NAMALWA (cell line): Measurements from ENCODE around the gene ASTN2.

Source experiments
- DNase-seq: peaks from one replicate; pipeline ENCODE4 v3.0.0-alpha.2; 2015; ENCODE audit warnings: low spot score

The ASTN2 gene

DNA sequence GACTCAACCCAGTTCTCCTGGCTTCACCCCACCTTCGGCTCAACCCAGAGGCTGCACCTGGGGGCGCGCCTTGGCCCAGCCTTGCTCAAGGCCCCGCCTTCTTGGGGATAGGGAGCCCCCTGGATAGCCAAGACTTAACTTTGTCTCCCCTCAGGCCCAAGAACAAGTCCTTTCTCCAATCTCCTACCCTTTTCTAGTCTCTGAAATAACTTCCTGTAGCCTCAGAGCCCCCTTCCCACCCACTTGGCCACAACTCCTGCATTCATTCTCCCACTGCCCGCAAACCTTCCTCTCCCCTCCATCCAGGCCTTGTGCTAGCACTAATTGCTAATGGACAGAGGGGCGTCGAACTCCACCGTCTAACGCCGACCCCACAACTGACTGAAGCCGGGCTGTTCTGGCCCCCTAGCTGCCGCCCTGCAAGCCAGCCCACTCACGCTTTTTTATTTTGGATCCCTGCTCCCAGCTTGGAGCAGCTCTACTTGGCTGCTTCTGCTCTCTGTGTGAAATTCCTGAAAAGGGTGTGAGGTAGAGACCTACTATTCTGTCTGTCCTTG is 579 bp upstream of the ASTN2 start:
- DNase-seq, result no peak

DNA sequence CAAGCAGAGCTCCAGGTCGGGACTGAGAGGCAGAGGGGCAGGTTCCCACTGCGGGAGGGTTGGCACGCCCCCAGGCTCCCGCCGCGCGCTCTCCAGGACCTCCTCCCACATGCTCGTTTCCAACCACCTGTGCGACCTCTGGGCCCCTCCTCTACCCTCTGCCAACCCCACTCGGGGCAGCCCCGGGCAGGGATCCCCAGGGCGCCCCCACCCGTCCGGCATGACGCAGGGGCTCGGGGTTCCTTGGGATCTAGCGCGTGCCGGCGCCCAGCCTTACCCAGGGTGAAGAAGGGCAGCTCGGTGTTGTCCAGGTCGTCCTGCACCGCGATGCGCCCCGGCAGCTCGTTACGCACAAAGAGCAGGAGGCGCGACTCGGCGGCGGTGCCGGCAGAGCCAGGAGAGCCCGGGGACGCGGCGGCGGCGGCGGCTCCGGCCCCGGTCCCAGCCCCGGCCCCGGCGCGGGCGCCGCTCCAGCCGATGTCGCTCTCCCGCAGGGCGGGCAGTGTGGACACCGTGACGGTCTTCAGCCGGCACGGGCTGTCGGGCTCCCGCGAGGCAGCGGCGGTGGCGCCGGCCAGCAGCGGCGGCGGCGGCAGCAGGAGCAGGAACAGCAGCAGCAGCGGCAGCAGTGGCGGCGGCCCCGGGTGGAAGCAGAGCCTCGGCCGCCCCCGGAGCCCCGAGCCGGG is 494 bp downstream of the ASTN2 start:
- no peak for DNase-seq

DNA sequence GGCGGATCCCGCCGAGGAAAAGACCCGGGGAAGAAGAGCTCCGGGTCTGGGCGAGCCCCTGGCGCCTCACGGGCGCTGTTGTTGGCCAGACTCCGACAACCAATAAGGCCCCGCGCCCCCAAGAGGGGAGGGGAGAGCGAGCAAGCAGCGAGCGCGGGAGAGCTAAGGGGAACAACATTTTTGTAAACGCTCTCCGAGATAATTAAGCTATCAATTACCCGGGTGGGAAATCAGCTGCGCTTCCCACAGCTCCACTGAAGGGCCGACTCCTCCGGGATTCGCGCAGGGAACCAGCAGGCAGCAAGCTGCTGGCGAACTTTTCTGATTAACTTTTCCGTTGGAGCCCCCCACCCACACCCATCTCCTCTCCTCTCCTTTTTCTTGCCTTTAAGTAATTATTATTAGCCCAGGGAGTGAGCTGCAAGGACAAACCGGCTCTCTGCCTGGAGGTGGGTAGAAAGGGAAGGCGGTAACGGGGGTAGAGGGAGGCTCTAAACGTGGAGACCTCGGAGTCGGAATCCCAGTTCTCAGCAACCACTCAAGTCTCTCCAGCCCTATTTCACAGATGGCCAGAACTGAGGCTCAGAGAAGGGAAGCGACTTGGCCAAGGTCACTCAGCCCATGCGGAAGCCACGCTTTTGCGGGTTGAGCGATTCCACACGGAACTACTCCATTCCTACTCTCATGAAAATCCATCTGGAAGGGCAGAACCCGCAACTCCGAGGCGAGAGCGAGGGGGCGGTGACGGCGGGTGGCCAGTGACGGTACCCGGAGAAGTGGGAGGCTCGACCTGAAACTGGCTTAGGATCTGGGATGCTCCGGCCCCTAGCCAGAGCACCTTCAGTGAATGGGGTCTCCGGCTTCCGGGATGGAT is 1.3 kb downstream of the ASTN2 start:
- no peak for DNase-seq

- DNase-seq, result no peak
These were observed 2.0 kb downstream of the ASTN2 start for GRCh38 chr9:117412841-117413240.

GRCh38 chr9:117412006-117412715 is 2.7 kb downstream of the ASTN2 start:
- DNase-seq, result no peak

DNA sequence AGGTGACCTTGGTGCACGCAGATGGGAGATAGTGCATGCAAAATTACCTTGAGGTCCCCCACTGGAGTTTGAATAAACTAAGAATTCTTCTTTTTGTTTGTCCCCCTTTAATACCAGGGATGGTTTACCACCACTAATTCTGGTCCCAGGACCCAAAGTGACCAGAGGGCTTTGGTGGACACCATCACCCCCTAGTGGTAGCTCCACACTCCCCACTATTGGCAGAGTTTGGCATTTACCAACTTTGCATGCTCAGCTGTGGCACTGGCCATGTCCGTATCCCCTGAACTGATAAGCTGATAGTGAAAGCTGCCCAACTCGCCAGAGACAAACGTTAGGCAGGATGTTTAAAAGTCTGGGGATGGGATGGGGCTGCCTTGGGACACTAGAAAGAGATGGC is 3.3 kb downstream of the ASTN2 start:
- DNase-seq, result peak; percentile 48

- DNase-seq, result no peak
These were observed 5.5 kb downstream of the ASTN2 start for GRCh38 chr9:117409321-117409720.

DNA sequence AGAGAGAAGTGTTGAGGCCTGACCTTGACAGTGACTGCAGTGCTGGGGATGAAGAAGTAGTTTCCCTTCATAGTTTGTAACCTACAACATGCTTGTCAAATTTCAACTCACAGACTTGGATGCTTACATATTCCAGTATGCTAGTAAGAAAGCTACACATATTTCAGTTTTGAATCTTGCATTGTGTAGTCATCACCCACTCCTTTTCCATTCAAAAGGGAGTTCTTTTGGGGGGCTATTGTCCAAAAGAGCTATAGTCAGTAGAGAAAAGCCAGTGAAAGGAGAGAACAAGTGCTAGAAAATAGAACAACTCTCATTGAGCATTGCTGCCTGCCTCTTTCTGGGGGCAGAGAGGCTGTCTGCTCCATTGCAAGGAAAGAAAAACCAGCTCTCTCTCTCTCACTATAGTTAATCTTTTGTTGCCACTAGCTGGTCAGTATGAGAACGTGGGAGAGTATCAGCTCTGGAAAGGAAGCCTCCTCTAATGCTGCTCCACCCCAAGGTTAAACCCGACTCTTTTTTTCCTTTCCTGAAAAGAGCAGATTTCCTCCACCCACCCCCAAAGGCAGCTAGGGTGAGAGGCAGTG is 7.3 kb downstream of the ASTN2 start:
- DNase-seq, result no peak

DNA sequence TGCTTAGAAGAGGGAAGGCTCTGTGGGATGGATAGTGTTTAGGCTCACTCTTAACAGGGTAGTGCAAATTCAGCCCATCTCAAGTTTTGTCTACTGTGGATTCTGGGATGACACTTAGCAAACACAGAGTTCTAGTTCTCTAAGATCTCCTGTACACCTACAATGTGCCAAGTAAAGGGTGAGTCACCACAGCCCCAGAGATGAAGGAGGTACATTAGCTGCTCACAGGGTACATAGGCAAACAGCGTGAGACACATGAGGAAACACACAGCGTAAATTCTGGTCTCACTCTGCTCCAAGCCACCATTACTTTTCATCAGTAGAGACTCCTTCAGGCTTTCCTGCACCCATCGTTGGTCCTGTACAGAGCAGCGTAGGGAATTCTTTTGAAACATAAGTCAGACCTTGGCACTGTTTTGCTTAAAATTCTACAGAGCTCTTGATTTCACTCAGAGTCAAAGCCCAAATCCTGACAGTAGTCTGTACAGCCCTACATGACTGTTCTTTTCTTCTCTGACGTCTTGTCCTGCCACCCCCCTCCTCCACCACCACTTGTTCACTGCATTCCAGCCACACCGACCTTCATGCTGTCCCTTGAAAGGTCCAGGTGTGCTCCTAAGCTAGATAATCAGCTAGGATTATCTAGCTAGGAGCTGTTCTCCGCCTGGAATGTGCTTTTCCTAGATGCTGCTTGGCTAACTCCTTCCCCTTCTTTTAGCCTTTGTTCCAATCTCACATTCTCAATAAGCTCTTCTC is 8.7 kb downstream of the ASTN2 start:
- DNase-seq, result no peak

DNA sequence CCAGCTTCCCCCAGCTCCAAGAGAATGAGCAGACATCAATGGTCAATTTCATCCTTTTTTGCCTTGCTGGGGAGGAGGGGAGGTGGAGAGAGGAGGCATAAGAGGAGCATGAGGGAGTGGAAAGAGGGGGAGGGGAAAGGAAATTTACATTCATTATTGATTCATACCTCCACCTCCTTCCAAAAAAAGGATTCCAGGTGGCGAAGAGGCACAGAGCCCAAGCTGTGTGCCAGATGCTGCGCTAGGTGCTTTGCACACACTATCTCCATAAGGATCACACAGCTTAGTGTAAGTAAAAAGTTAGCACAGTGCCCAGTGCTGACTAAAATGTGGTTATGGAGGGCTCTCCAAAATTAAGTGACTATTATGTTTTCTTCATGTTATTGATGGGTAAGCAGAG is 11.0 kb downstream of the ASTN2 start:
- DNase-seq, result no peak

GRCh38 chr9:117403403-117403811 is 11.4 kb downstream of the ASTN2 start:
- DNase-seq, result no peak

DNA sequence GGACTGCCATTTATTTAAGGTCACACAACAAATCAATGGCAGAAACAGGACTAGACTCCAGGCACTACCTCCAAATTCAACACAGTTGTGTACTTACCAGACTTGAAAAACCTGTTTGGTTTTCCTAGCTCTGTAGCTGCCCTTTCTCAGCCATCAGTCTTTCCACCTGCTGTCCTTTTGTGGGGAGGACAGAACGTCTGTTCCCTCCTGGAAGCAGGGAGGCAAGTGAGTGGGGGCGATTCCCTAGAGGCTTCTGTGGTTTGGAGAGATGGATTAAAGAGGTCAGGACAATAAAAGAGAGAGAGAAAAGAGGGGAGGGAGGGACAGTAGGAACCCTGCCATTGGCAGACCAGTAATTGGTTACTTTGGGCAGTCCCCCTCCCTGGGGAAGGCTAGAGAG is 14.7 kb downstream of the ASTN2 start:
- DNase-seq, result no peak

DNA sequence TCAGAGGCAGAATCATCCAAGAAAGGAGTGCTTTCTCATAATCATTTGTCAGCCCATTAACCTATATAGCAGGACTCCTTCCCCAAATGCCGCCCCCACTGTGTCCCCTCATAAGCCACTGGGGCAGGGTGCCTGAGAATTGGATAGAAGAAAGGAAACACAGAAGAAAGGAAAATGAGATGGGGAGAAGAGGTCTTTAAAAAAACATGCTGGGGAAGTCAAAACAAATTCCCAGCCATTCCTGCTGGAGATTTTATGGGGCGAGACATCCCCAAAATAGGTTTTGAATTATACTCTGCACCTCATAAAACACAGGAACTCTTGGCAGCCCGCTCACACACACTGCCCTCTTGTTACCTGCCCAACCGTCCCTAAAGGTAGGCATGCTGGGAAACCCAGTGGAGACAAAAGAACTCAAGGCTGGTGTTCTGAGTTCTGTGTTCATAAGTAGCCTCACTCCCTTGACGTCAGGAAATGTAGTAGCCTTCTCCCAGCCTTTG is 19.7 kb downstream of the ASTN2 start:
- no peak for DNase-seq

DNA sequence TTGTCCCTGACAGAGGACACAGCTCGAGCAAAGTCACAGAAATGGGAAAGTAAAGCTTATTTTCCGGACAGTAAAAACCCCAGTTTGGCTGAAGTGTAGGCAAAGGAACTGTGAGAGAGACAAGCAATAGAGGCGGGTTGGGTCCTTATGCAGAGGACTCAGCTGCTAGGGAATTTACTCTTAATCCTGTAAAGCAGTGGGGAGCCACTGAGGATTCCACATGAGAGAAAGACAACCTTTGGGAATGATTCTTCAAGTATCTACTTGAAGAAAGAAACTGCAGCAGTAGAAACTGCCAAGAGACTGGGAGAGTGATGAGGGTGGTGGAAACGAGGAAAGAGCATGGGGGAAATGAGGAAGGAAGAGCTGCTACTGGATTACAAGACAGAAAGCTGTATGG is 20.2 kb downstream of the ASTN2 start:
- no peak for DNase-seq

- no peak for DNase-seq
These were observed 21.9 kb downstream of the ASTN2 start for GRCh38 chr9:117392992-117393391.

- no peak for DNase-seq
These were observed 27.4 kb downstream of the ASTN2 start for GRCh38 chr9:117387422-117387821.

DNA sequence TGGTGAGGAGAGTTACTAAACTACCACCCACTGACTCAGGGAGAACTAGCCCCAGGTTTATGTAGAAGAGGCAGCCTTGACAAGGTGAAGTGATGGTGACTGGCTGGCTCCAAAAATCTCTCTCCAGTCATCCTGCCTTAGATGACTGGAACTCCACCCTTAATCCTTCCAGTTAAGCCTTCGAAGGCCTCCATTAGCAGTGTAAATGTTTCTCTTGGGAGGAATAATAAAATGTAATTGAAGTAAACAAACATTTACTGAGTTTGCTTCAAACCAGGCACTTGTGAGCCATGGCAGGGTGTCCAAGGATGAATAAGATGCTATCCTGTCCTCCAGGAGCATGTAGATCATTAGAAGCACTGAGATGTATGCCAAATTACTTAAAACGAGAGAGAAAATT is 35.5 kb downstream of the ASTN2 start:
- DNase-seq, result no peak

DNA sequence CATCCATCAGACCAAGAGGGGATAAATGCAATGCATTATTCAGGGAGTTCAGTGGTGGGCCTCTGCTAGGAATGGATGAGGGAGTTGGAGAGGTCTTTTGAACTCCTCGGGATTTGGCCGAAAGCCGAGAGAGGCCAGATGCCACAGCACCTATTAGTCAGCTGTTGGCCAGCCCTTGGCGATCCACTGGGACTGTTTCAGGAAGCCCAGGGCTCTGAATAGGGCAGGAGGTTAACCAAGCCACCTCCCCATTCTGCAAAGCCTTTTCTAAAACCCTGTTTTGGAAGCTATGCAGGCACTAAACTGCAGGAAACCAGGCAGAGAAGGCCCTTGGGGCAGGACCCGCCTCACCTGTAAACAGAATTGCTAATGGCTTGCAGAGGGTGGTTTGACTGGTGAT is 37.8 kb downstream of the ASTN2 start:
- no peak for DNase-seq

DNA sequence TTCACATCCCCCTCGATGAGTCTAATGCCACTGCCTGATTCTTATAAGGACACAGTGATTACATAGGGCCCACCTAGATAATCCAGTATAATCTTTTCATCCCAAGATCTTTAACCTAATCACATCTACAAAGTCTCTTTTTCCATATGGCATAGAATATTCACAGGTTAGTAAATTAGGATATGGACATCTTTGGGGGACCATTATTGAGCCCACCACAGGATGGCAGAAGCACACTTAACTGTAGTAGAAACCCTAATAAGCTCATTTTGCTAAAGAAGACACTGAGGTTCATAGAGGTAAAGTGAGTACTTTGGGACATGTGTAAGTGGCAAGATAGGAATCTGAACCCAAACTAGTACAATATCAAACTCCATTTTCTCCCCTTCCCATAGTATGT is 38.9 kb downstream of the ASTN2 start:
- DNase-seq, result no peak

- DNase-seq, result no peak
These were observed 40.7 kb downstream of the ASTN2 start for GRCh38 chr9:117374076-117374725.
